Testis (tissue), 3 donors: Measurements from ENCODE around the gene PNLIPRP2. TPM values are rescaled to one million over a fixed set of nuclear protein-coding genes. Genes with fewer than 3 reads are reported as not detected.

Source experiments
- DNase-seq: peaks from one replicate; pipeline ENCODE4 v3.0.0-alpha.2; 2019
- H3K27ac ChIP-seq, 2 donors: fragments of 200-600 bp; sonication (generic); one replicate each; pipeline ENCODE4 v1.5.1; 2019
- H3K27me3 ChIP-seq: fragments of 200-600 bp; sonication (generic); one replicate; pipeline ENCODE4 v1.5.1; 2019
- H3K36me3 ChIP-seq: fragments of 200-600 bp; sonication (generic); one replicate; pipeline ENCODE4 v1.5.1; 2017; ENCODE audit warnings: low read depth; ENCODE audit errors: missing control alignments
- H3K4me1 ChIP-seq: fragments of 200-600 bp; sonication (generic); one replicate; pipeline ENCODE4 v1.5.1; 2019
- H3K4me3 ChIP-seq, 2 donors: fragments of 200-600 bp; sonication (generic); one replicate each; pipeline ENCODE4 v1.5.1; 2017 to 2019
- H3K9me3 ChIP-seq: fragments of 200-600 bp; sonication (generic); one replicate; pipeline ENCODE4 v1.5.1; 2017
- CTCF ChIP-seq, 3 experiments: fragments of 450-650 bp in 2 of 3; fragments of 200-600 bp in 1 of 3; sonication (generic) in 1 of 3; IDR thresholded peaks; one replicate each; pipeline ENCODE4 v1.5.1; 2016 to 2019; ENCODE audit warnings: antibody characterized with exemption in 3 of 3, mild to moderate bottlenecking in 2 of 3, moderate library complexity in 1 of 3
- POLR2A ChIP-seq: fragments of 450-650 bp; IDR thresholded peaks from one replicate; pipeline ENCODE4 v1.6.1; 2017; ENCODE audit warnings: antibody characterized with exemption, mild to moderate bottlenecking, moderate library complexity
- WGBS, 2 donors: methylation state at CpG; one replicate each; pipeline ENCODE4 v1.1.5; 2018; 5-methylcytosine and 5-hydroxymethylcytosine counted together
- intact Hi-C: fragments of 100-400 bp; cut with DNase I; formaldehyde crosslinking; loops from one replicate; pipeline ENCODE4 v1.15.1; 2023; ENCODE audit warnings: low total_unique reads
- polyA plus RNA-seq: library from polyadenylated mRNA; stranded (reverse); fragments of 350-450 nt; fragmentation: Illumina TruSeq; extraction: RNeasy Lipid Tissue Mini Kit (QIAGEN cat#74804); gene quantifications from one replicate; pipeline ENCODE4 v1.2.3, GENCODE V29; 2014; ENCODE audit warnings: low read depth, low replicate concordance; ENCODE audit not compliant: insufficient read depth
- total RNA-seq, 2 donors: library from RNA; depleted of rRNA; stranded (reverse); fragments of >200 nt; gene quantifications; one replicate each; pipeline ENCODE4 v1.2.3, GENCODE V29; 2016

PNLIPRP2 gene
- total and polyA plus RNA-seq, 3 donors from 2014 or later, result 0.31 to 0.61 TPM; not detected in 1

DNA sequence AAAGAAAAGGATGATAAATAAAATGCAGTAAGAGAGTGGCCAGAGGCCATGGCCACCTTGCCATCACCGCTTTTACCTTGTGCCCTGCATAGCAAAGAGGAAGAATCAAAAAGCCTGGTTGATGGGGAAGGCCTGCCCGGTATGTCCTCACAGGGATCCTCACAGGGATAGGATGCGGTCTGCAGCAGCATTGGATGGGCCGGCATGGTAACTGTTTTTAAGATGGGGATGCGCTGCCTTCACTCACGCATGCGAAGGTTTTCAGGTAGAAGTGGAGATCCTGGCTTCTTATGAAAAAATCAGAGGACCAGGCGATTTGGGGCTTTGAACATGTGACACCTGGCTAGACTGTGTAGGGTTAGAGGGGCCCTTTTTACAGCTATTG, 12.5 kb downstream of the PNLIPRP2 start:
- intact Hi-C loops, result no loop called here
- TF ChIP-seq CTCF (IDR thresholded peaks at IDR 0.05) (no peak), POLR2A (no peak)
- Histone ChIP-seq H3K9me3 (no peaks in the 10 kb centered on the region), H3K36me3 (no peaks in the 10 kb centered on the region), H3K4me3 (no peak overlapping the region), H3K27ac (no peak overlapping the region), H3K4me1 (no peaks in the 10 kb centered on the region), H3K27me3 (no peaks in the 10 kb centered on the region)
- WGBS, 2 donors, result 89 to 94% methylated on average over 8 of the region's 8 CpGs
- DNase-seq, result no peak

GRCh38 chr10:116634126-116634975, 13.6 kb downstream of the PNLIPRP2 start:
- DNase-seq, result no peak
- Histone ChIP-seq H3K27me3 (no peaks in the 10 kb centered on the region), H3K4me1 (no peaks in the 10 kb centered on the region), H3K9me3 (no peaks in the 10 kb centered on the region), H3K27ac (no peak overlapping the region), H3K4me3 (no peak overlapping the region), H3K36me3 (no peaks in the 10 kb centered on the region)
- intact Hi-C loops, result no loop called here
- TF ChIP-seq POLR2A (no peak), CTCF (IDR thresholded peaks at IDR 0.05) (no peak)
- WGBS, 2 donors, result 88 to 95% methylated on average over 11 of the region's 11 CpGs

GRCh38 chr10:116636385-116636784, 15.6 kb downstream of the PNLIPRP2 start:
- no peak for DNase-seq
- no peak overlapping the region for H3K4me3 ChIP-seq
- no peak overlapping the region for H3K27ac ChIP-seq
- H3K9me3 ChIP-seq, result no peaks in the 10 kb centered on the region
- no peaks in the 10 kb centered on the region for H3K27me3 ChIP-seq
- H3K4me1 ChIP-seq, result no peaks in the 10 kb centered on the region
- no peaks in the 10 kb centered on the region for H3K36me3 ChIP-seq
- intact Hi-C loops, result no loop called here
- no peak for TF ChIP-seq CTCF (IDR thresholded peaks at IDR 0.05)
- TF ChIP-seq POLR2A, result no peak

- H3K9me3 ChIP-seq, result no peaks in the 10 kb centered on the region
- no peak for DNase-seq
- no peaks in the 10 kb centered on the region for H3K27me3 ChIP-seq
- H3K4me3 ChIP-seq, result no peak overlapping the region
- TF ChIP-seq CTCF (IDR thresholded peaks at IDR 0.05) (no peak), POLR2A (no peak)
- intact Hi-C loops, result no loop called here
- no peak overlapping the region for H3K27ac ChIP-seq
- WGBS, 2 donors, result 47 to 50% methylated on average over 2 of the region's 2 CpGs
- H3K4me1 ChIP-seq, result no peaks in the 10 kb centered on the region
- no peaks in the 10 kb centered on the region for H3K36me3 ChIP-seq
These were observed 16.2 kb downstream of the PNLIPRP2 start for GRCh38 chr10:116636976-116637375.

- WGBS, 2 donors, result 6 to 38% methylated on average over 1 of the region's 1 CpG
- intact Hi-C loops, result no loop called here
- Histone ChIP-seq H3K4me3 (no peak overlapping the region), H3K27ac (no peak overlapping the region), H3K4me1 (no peaks in the 10 kb centered on the region), H3K27me3 (no peaks in the 10 kb centered on the region), H3K36me3 (no peaks in the 10 kb centered on the region), H3K9me3 (no peaks in the 10 kb centered on the region)
- TF ChIP-seq POLR2A, result no peak
- TF ChIP-seq CTCF (IDR thresholded peaks at IDR 0.05), result no peak
- no peak for DNase-seq
These were observed 17.1 kb downstream of the PNLIPRP2 start for GRCh38 chr10:116637830-116638229.
